ENCODE data around the gene TSPAN32. TPM values are rescaled to one million over a fixed set of nuclear protein-coding genes. Genes with fewer than 3 reads are reported as not detected.

TSPAN32 gene
- total RNA-seq, 1 donor from 2014 or later = not detected

GRCh38 chr11:2365571-2366210, 63.9 kb downstream of the TSPAN32 start:
- TF ChIP-seq CTCF (conservative IDR thresholded peaks at IDR 0.05; ENCODE audit: low read depth, low read length) = no peak
- no peak overlapping the region for H3K4me3 ChIP-seq (ENCODE audit: low read depth, low read length)
- no peak for DNase-seq (ENCODE audit: low read depth)

- no peak overlapping the region for H3K4me3 ChIP-seq (ENCODE audit: low read depth, low read length)
- no peak for DNase-seq (ENCODE audit: low read depth)
- TF ChIP-seq CTCF (conservative IDR thresholded peaks at IDR 0.05; ENCODE audit: low read depth, low read length) = no peak
These were observed 64.5 kb downstream of the TSPAN32 start for GRCh38 chr11:2366276-2366675.

- H3K4me3 ChIP-seq (ENCODE audit: low read depth, low read length) = no peak overlapping the region
- DNase-seq (ENCODE audit: low read depth) = no peak
- TF ChIP-seq CTCF (conservative IDR thresholded peaks at IDR 0.05; ENCODE audit: low read depth, low read length) = no peak
These were observed 64.9 kb downstream of the TSPAN32 start for GRCh38 chr11:2366733-2367132.

- H3K4me3 ChIP-seq (ENCODE audit: low read depth, low read length) = no peak overlapping the region
- DNase-seq (ENCODE audit: low read depth) = no peak
- TF ChIP-seq CTCF (conservative IDR thresholded peaks at IDR 0.05; ENCODE audit: low read depth, low read length) = no peak
These were observed 65.7 kb downstream of the TSPAN32 start for GRCh38 chr11:2367266-2368160.

Other genes starting within 250 kb of the TSPAN32 start
- 6.9 and 11.7 TPM in 2 replicates for gene IGF2, start 162.6 kb upstream of the TSPAN32 start, total RNA-seq
- not detected in 2 replicates for gene INS, start 140.8 kb upstream of the TSPAN32 start, total RNA-seq
- gene TH, start 130.2 kb upstream of the TSPAN32 start, total RNA-seq = 0.22 and 0.23 TPM in 2 replicates
- gene ASCL2, start 31.4 kb upstream of the TSPAN32 start, total RNA-seq = 0.12 TPM in 1 of 2 replicates, not detected in the other
- gene C11orf21, start 95 bp upstream of the TSPAN32 start, total RNA-seq = not detected in 2 replicates
- 179 and 183 TPM in 2 replicates for gene CD81, start 75.3 kb downstream of the TSPAN32 start, total RNA-seq
- 40.0 and 55.2 TPM in 2 replicates for gene TSSC4, start 98.7 kb downstream of the TSPAN32 start, total RNA-seq
- gene TRPM5, start 142.5 kb downstream of the TSPAN32 start, total RNA-seq = not detected in 2 replicates
- gene KCNQ1, start 143.0 kb downstream of the TSPAN32 start, total RNA-seq = 0.46 and 1.4 TPM in 2 replicates

Measured in epithelial cell of proximal tubule (primary cell).